GM19455 (cell line): ENCODE data around the gene NHEJ1.

ENCODE experiments used
- ATAC-seq: cut with Tn5 transposase; IDR thresholded peaks from one replicate; pipeline ENCODE4 v1.9.1; 2021; ENCODE audit not compliant: unreplicated experiment

The NHEJ1 gene

DNA sequence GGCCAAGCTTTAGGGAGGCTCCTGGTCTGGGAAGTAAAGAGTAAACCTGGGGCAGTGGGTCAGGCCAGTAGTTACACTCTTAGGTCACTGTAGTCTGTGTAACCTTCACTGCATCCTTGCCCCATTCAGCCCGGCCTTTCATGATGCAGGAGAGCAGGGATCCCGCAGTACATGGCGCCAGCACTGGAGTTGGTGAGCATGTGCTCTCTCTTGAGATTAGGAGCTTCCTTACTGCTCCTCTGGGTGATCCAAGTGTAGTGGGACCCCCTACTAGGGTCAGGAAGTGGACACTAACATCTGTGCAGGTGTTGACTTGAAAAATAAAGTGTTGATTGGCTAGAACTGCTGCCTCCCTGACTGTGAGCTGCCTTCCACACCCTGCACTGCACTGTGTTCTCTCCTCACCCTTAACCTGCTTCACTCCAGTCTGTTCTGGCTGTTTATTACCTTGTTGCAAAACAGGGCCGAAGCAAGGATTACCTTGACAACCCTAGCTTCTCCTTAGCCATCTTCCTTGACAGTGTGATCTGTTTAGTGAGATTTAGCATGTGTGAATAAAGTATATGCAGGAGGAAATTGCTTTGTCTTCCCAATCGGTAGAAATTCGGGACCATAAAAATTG, 22.6 kb upstream of the NHEJ1 start:
- ATAC-seq: no peak

DNA sequence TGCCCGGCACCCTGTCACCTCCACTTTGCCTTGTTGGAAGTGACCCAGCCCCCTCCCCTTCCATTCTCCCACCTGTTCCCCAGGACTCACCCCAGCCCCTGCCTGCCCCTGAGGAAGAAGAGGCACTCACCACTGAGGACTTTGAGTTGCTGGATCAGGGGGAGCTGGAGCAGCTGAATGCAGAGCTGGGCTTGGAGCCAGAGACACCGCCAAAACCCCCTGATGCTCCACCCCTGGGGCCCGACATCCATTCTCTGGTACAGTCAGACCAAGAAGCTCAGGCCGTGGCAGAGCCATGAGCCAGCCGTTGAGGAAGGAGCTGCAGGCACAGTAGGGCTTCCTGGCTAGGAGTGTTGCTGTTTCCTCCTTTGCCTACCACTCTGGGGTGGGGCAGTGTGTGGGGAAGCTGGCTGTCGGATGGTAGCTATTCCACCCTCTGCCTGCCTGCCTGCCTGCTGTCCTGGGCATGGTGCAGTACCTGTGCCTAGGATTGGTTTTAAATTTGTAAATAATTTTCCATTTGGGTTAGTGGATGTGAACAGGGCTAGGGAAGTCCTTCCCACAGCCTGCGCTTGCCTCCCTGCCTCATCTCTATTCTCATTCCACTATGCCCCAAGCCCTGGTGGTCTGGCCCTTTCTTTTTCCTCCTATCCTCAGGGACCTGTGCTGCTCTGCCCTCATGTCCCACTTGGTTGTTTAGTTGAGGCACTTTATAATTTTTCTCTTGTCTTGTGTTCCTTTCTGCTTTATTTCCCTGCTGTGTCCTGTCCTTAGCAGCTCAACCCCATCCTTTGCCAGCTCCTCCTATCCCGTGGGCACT, 21.9 kb upstream of the NHEJ1 start:
- ATAC-seq: no peak

- no peak for ATAC-seq
These were observed 20.9 kb upstream of the NHEJ1 start for GRCh38 chr2:219181531-219181930.

DNA sequence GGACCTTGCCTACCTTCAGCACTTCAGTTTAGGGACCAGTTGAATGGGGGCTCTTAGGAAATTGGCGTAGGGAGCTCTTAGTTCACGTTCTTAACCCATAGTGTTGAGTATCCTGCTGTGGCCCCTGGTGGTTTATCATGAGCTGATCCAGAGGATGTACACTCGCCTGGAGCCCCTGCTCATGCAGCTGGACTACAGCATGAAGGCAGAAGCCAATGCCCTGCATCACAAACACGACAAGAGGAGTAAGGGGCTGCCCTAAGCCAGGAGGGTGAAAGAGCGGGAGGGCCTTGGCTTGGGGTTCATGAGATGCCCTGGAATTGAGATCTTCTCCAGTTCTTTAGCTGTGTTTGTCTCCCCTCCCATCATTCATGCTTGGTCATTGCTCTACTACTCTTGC, 20.3 kb upstream of the NHEJ1 start:
- ATAC-seq: no peak

DNA sequence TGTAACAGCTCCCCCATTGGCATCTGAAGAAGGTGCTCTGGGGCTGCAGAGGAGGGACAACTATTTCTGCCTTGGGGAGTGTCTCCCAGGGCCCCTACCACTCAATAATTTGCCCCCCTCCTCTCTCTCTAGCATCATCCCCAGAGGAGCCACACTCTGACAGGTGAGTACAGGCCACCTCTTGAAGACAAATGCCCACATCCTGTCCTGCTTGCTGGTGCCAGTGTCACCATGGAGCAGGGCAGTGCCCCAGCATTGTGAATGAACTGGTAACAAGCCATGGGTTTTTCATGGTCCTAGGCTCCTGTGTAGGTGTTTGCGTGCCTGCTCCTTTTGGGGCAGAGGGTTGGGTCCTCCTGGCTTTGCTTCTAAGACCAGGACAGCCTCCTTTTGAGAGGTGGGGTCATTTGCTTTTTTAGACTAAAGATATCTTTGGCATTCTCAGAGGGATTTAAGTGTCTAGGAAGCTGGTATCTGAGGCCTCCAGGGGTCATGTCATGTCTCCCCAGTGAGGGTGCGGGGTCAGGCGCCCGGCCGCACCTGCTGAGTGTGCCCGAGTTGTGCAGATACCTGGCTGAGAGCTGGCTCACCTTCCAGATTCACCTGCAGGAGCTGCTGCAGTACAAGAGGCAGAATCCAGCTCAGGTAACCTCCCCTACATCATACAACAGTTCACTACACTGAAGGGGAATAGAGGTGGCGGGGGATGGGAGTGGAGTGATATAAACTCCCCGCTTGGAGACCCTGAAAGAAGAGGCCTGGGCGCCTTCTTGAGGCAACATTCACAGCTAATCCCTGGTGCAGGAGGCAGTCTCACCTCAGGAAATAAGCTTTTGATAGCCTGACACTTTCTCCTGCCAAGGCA, 19.2 kb upstream of the NHEJ1 start:
- ATAC-seq: no peak

DNA sequence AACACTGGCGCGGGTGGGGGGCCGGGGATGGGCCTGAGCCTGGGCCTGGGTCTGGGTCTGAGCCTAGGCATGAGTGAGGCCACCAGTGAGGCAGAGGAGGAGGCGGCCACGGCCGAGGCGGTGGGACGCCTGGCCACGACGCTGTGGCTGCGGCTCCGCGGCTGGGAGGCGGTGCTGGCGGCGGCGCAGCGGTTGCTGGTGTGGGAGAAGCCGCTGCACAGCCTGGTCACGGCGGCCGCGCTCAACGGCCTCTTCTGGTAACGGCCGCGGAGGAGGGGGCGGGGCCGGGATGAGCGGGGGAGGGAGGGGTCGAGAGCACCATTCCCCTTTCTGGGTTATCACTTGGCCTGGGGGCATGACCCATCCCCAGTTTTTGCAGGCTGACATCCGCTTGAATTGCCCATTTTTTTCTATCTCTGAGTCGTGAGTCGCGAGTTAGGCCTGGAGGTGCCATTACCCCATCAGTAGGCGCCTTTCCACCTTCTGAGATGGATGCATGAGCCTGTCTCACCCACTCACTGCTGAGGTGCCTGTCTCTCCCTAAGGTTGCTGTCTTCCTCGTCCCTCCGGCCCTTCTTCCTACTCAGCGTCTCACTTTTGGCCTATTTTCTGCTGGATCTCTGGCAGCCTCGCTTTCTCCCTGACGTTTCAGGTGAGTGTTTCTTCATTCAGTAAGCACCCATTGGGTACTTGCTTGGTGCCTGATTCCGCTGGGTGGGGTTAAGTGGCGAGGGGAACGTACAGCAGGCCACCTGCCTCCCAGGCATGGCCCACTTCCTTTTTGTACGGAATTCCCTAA, 18.0 kb upstream of the NHEJ1 start:
- peak; percentile 11 for ATAC-seq

GRCh38 chr2:219177552-219178376, 17.1 kb upstream of the NHEJ1 start, which contains the start of gene RETREG2:
Gene RETREG2, plus strand, starts transcription at chr2:219178275. Its CDS starts 78 bp downstream, at chr2:219178353.
- ATAC-seq: peak; percentile 41

- ATAC-seq: peak; percentile 70
These were observed 16.4 kb upstream of the NHEJ1 start, which contains the start of gene CNPPD1 for GRCh38 chr2:219176818-219177551. Gene CNPPD1, minus strand, starts transcription at chr2:219176925. Its CDS starts 97 bp downstream, at chr2:219176828.

DNA sequence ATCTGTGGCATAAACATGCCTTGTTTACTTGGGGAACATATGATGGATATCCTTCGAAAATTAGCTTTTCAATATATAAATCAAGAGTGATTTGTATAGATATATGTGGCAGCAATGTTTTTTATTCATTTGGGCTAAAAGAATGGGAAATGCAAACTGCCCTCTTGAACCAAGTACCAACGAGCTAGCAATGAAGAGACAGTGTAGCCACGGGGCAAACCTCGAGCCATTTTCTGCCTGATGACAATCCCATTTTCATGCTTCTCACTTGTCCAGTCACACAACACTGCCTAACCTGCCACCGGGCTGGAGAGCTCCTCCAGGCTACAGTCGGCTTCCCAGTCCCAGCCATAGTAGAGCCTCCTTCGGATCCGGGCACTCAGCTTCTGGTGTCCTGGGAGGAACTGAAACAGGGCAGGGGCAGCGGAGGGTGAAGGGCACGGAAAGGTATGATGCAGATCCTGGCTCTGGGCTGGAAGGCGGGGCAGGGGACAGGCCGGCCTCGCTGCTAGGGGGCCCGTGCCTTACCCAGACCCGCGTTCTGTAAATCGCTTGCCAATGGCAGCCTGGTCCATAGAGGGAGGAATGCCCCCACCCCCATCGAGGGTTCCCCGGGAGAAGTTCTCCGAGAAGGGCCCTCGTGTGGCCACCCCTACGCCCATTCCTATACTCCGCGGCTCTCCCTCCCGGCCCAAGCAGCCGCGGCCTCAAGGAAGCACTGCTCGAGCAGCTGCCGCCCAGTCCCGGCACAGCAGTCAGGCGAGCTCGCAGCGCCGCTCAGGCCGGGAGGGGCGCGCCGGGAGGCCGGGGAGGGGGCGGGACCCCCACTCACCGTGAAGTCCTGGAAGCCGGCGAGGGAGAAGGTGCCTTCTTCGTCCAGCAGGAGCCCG, 15.6 kb upstream of the NHEJ1 start:
- ATAC-seq: peak; percentile 25

DNA sequence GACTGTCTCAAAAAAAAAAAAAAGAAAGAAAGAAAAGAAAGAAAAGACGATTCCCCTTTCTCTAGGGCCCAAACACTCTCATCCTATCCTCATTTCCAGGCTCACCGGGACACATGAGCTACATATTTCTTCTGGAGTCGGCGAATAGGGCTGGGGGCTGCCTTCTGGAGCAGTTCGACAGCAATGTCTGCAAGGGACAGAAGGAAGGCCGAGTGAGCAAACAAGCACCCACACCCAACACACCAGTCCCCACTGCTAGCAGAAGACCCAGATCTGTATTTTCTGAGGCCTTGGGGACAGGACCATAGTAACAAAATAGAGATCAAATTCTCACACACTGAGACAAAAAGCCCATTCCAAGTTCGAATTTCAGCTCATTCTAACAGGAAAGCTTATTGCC, 14.9 kb upstream of the NHEJ1 start:
- no peak for ATAC-seq

DNA sequence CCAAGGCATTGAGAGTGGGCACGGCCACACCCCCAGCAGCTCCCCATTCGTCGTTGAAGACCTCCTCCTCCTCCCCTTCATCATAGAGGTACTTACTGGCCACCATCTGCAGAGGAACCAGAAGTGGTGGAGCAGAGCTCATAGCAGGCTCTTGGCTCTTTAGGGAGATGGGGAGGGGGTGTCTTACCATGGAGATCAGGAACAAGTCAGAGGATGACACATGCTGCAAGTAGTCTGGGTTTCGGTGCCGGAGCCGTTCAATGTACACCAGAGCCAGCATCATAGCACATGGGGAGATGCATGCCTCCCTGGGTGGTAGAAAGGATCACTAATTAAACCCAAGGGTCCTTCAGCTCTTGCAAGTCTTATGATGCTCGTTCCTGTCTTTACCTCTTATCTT, 14.2 kb upstream of the NHEJ1 start:
- no peak for ATAC-seq

- no peak for ATAC-seq
These were observed 13.5 kb upstream of the NHEJ1 start for GRCh38 chr2:219174146-219174545.

- no peak for ATAC-seq
These were observed 12.6 kb upstream of the NHEJ1 start for GRCh38 chr2:219173176-219173575.

- no peak for ATAC-seq
These were observed 11.9 kb upstream of the NHEJ1 start for GRCh38 chr2:219172231-219173154.

DNA sequence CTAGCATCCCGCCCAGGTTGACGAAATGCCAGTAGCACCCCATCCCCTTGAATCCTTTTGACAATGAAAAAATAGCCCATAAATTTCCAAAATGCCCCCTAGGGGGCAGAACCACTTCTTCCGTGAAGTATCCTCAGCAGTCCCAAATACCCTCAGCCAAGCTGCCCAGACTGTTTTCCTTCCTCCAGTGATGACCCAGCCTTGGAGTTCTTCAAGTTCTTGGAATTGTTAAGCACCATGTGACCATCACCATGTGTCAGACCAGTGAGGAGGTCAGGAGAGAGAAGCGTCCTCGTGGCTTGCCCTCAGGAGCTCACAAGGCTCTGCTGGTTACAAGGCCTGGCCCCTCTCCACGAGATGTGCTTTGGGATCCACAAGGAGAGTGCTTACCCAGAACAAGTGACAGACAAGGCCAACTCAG, 10.6 kb upstream of the NHEJ1 start:
- ATAC-seq: no peak

DNA sequence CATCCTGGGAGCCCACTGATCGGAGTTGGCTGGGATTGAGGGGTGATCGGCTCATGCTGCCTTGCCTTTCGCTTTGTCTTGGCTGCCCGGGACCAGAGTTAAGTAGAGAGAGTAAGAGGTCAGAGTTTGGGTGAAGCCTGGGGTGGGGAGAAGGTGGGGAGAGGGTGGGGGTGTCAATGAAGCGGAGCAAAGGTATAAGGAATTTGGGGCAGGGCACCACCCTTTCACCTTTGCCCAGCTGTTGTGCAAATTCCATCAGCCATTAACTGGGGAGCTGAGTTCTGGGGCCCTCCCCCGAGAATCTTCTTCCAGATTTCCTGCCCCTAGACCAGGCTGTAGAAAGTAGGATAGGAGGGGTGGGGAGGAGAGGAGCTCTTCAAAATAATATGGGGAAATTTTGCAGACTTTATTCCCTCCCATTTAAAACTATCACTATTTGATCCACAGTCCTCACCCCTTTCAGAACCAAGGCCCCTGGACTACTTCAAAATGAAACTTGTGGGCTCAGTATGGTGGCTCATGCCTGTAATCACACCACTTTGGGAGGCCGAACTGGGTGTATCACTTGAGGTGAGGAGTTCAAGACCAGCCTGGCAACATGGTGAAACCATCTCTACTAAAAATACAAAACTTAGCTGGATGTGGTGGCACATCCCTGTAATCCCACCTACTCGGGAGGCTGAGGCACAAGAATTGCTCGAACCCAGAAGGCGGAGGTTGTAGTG, 9.5 kb upstream of the NHEJ1 start, which contains the start of gene SLC23A3:
SLC23A3 (minus strand) TSS at position 100 of the 725 bp plus-strand sequence; CDS start at position 55, 45 bp downstream.
- no peak for ATAC-seq
